SK-MEL-5 (cell line): Measurements from ENCODE around the gene TTBK1. TPM values are rescaled to one million over a fixed set of nuclear protein-coding genes. Genes with fewer than 3 reads are reported as not detected.
"Not testable (repeated sequence)": the region's sequence is repeated elsewhere in the genome, so short reads cannot be mapped to it uniquely, and the experiment has no call there.

ENCODE experiments used
- DNase-seq: peaks from one replicate; pipeline ENCODE4 v3.0.0-alpha.2; 2016; ENCODE audit warnings: low read depth, low spot score
- in situ Hi-C: cut with HindIII; loops from 2 replicates; pipeline ENCODE4 v1.10.0; 2016; ENCODE audit warnings: low sequenced_read_pairs, high pct_unique_total_duplicates, low pct_unique_long_range_greater_than_20kb
- total RNA-seq: library from RNA; depleted of rRNA; stranded (reverse); fragments of >200 nt; shearing (Covaris generic); gene quantifications from 2 replicates; pipeline ENCODE4 v1.2.3, GENCODE V29; 2014

Gene TTBK1
- total RNA-seq, 1 experiment from 2014 or later: not detected

GRCh38 chr6:43292341-43292740, 49.1 kb downstream of the TTBK1 start:
- in situ Hi-C loops: no loop called here

GRCh38 chr6:43292763-43293318, 49.6 kb downstream of the TTBK1 start:
- no peak for DNase-seq
- in situ Hi-C loops: no loop called here

More at GRCh38 chr6:43292341-43292740, 49.1 kb downstream of the TTBK1 start:
- DNase-seq: no peak

DNA sequence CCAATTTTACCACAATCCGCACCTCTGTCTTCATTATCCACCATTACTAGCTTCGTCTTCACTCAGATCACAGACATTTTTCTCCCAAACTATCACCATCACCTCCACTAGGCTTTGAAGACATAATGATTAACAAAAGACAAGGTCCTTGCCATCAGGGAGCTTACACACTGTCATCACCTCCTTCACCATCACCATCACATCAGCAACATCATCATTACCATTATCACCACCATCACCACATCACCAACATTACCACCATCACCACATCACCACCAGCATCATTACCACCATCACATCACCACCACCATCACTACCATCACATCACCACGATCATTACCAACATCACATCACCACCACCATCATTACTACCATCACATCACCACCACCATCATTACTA, 50.4 kb downstream of the TTBK1 start:
- in situ Hi-C loops: no loop called here
- no peak for DNase-seq

- in situ Hi-C loops: no loop called here
- no peak for DNase-seq
Observed at GRCh38 chr6:43294536-43294935, 51.3 kb downstream of the TTBK1 start.

- in situ Hi-C loops: no loop called here
- DNase-seq: no peak
Observed at GRCh38 chr6:43295456-43295855, 52.2 kb downstream of the TTBK1 start.

DNA sequence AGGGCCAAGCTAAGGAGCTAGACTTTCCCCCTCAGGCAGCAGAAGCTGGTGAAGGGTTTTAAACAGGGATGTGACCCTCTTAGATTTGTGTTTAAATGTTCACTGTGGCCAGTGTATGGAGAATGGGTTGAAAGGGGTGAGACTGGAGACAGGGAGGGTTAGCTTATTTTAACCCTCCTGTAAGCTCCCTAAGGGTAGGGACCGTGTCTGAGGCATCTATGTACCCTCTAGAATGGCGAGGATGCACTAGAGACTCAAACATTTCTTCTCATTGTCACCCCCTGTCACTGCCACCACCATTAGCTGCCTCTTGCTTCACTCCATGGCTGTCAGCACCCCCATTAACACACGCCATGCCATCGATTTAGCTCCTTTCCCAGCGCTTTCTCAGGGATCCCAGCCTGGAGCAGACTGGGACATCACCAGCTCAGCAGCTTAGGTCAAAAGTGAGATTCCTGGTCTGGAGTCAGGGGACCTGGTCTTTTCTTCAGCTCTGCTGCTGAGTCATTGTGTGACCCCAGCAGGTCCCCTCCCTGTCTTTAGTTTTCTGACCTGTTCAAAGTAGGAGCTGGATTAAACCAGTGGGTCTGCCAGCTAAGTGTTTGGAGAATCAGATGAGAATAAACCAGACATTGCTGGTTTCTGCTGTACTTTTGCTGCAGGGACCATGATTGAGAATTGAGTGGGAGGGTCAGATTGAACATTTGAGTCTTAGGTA, 53.7 kb downstream of the TTBK1 start:
- DNase-seq: no peak
- in situ Hi-C loops: no loop called here

DNA sequence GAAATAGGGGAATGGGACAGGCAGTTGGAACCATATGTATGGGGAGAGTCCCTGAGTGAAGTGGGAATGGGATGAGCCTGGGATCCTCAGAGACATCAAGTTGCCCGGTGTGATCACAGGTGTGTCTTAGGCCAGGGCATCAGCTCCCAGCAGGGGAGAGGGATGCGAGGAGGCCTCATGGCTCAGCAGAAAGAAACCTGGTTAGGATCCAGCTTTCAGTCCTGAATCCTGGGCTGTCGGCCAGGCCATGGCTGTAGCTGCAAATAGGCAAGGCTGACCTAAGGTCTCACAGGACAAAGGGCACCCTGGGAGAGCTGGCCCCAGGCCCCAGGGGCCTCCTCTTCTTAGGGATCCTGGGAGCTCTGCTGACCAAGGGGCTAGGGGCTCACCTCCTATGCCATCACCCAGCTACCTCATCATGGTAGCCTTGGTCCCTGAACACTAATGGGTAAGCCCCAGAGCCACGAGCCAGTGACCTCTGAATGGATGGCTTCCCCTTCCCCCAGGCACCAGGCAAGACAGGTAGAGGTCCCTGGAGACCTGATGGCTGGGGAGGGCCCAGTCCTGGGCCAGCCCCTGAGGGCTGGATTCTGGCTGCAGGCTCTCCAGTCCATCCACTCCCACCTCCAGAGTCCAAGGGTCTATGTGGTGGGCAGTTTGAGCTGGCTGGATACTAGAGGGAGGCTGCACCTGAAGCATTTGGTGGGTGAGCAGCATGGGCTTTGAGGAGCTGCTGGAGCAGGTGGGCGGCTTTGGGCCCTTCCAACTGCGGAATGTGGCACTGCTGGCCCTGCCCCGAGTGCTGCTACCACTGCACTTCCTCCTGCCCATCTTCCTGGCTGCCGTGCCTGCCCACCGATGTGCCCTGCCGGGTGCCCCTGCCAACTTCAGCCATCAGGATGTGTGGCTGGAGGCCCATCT, 54.6 kb downstream of the TTBK1 start, which contains the start of gene SLC22A7:
SLC22A7 (plus strand) TSS at position 617 of the 921 bp plus-strand sequence; CDS start at position 716, 99 bp downstream.
- in situ Hi-C loops: no loop called here
- DNase-seq: no peak

DNA sequence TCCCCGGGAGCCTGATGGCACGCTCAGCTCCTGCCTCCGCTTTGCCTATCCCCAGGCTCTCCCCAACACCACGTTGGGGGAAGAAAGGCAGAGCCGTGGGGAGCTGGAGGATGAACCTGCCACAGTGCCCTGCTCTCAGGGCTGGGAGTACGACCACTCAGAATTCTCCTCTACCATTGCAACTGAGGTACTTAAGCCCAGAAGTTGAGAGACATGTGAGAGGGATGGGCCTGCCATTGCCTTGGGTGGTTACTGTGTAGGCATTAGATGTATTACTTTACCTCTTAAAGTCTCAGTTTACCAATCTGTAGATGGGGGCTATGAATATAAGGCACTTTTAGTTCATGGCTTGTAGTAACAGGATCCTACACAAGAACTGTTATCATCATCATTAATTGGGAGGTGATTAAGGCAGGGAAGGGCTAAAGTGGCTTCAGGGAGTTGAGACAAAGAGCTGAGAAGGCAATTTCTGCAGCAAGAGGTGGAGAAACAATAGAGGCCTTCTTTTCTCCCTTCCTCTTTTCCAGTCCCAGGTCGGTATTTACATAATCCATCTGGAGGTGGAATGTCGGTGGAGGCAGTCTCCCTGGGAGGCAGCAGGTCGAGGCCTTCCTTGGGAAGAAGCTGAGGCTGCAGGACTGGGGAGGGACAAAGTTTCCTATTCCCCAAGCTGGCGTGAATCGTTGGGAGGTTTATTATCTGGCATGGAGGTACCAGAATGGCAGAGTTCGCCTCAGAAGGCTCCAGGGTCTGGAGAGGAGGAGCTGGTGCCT, 55.5 kb downstream of the TTBK1 start:
- in situ Hi-C loops: no loop called here
- no peak for DNase-seq

- DNase-seq: no peak
- in situ Hi-C loops: no loop called here
Observed at GRCh38 chr6:43299338-43300293, 56.3 kb downstream of the TTBK1 start.

- no peak for DNase-seq
- in situ Hi-C loops: no loop called here
Observed at GRCh38 chr6:43301081-43301870, 58.0 kb downstream of the TTBK1 start.

- DNase-seq: no peak
- in situ Hi-C loops: no loop called here
Observed at GRCh38 chr6:43302126-43302525, 58.8 kb downstream of the TTBK1 start.

DNA sequence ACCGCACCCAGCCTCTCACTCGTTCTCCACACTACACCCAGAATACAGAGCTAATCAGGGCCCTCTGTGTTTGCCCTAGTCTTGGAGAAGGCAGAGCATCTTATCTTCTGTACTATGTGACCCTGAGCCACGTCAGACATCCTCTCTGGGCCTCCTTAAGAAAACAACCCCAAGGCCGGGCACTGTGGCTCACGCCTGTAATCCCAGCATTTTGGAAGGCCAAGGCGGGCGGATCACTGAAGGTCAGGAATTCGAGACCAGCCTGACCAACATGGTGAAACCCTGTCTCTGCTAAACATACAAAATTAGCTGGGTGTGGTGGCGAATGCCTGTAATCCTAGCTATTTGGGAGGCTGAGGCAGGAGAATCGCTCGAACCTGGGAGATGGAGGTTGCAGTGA, 59.7 kb downstream of the TTBK1 start:
- DNase-seq, in situ Hi-C loops: not testable (repeated sequence)

- in situ Hi-C loops: no loop called here
- DNase-seq: no peak
Observed at GRCh38 chr6:43303751-43304331, 60.6 kb downstream of the TTBK1 start.

DNA sequence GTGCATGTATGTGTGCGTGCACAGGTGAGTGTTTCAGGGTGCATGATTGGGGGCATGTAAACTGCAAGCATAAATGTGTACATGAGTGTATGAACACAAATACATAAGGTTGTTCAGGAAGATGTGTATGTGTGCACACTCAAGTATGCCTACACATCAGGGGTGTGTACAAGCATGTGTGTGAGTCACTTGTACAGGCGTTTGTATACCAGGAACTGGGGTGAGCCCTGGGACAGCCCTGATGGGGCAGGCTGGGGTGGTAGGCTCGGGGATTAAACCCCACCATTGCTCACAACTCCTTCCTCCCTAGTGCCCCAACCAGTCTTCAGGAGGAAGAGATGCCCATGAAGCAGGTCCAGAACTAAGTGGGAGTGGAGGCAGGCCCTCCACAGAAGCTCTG, 61.1 kb downstream of the TTBK1 start:
- in situ Hi-C loops: no loop called here
- no peak for DNase-seq

- in situ Hi-C loops: no loop called here
- no peak for DNase-seq
Observed at GRCh38 chr6:43304882-43305281, 61.6 kb downstream of the TTBK1 start.

- DNase-seq: no peak
- in situ Hi-C loops: no loop called here
Observed at GRCh38 chr6:43306086-43306485, 62.8 kb downstream of the TTBK1 start.
